Peyer's patch (tissue), 4 donors: ENCODE measurements around the gene OR2F1.

ENCODE experiments used
- POLR2A ChIP-seq, 2 donors: fragments of 450-650 bp; IDR thresholded peaks; one replicate each; pipeline ENCODE4 v1.5.1; 2017; ENCODE audit warnings: antibody characterized with exemption in 2 of 2, mild to moderate bottlenecking in 2 of 2, moderate library complexity in 2 of 2
- TF ChIP-seq, protein P1 (sequence below), 6 experiments: fragments of 450-650 bp in 4 of 6; fragments of 200-600 bp in 2 of 6; sonication (generic) in 1 of 6; IDR thresholded peaks; one replicate each; pipeline ENCODE4 v1.5.1; 2017 to 2019; ENCODE audit warnings: antibody characterized with exemption in 6 of 6, mild to moderate bottlenecking in 3 of 6, moderate library complexity in 1 of 6

DNA sequence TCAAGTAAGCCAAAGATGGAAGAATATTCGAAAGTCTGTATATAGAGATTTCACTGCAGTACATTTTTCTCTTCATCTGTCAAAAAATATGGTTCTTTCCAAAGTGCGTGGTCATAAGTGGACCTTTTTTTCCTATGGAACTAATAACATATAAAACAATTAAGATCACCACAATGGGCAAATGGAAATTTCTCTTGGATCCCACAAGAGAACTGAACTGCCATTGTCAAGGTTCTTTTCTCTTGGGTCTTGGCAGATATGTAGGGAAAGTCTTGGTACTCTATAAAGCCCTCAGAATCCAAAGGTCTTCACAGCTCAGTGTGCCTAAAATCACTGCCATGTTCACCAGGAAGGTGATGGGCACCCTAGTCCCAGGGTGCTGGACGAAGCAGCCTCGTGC is 45.4 kb downstream of the OR2F1 start, which contains the start of gene OR6B1:
- TF ChIP-seq, protein P1, sequence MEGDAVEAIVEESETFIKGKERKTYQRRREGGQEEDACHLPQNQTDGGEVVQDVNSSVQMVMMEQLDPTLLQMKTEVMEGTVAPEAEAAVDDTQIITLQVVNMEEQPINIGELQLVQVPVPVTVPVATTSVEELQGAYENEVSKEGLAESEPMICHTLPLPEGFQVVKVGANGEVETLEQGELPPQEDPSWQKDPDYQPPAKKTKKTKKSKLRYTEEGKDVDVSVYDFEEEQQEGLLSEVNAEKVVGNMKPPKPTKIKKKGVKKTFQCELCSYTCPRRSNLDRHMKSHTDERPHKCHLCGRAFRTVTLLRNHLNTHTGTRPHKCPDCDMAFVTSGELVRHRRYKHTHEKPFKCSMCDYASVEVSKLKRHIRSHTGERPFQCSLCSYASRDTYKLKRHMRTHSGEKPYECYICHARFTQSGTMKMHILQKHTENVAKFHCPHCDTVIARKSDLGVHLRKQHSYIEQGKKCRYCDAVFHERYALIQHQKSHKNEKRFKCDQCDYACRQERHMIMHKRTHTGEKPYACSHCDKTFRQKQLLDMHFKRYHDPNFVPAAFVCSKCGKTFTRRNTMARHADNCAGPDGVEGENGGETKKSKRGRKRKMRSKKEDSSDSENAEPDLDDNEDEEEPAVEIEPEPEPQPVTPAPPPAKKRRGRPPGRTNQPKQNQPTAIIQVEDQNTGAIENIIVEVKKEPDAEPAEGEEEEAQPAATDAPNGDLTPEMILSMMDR (IDR thresholded peaks at IDR 0.05) = no peak
- TF ChIP-seq POLR2A (IDR thresholded peaks at IDR 0.05) = no peak
